ENCODE data around the gene TMED1.

TMED1 gene

GRCh38 chr19:10811391-10812111, 24.5 kb downstream of the TMED1 start:
- DNase-seq (ENCODE audit: low read depth in 3 of 3, low spot score in 1 of 3), result no peak

GRCh38 chr19:10809651-10810285, 26.2 kb downstream of the TMED1 start:
- no peak for DNase-seq (ENCODE audit: low read depth in 3 of 3, low spot score in 1 of 3)

GRCh38 chr19:10808937-10809649, 26.9 kb downstream of the TMED1 start:
- no peak for DNase-seq (ENCODE audit: low read depth in 3 of 3, low spot score in 1 of 3)

GRCh38 chr19:10805758-10806247, 30.2 kb downstream of the TMED1 start:
- no peak for DNase-seq (ENCODE audit: low read depth in 3 of 3, low spot score in 1 of 3)

- DNase-seq (ENCODE audit: low read depth in 3 of 3, low spot score in 1 of 3), result no peak
These were observed 30.8 kb downstream of the TMED1 start for GRCh38 chr19:10805065-10805757.

- DNase-seq (ENCODE audit: low read depth in 3 of 3, low spot score in 1 of 3), result no peak
These were observed 32.8 kb downstream of the TMED1 start for GRCh38 chr19:10803252-10803651.

GRCh38 chr19:10802479-10802878, 33.5 kb downstream of the TMED1 start:
- no peak for DNase-seq (ENCODE audit: low read depth in 3 of 3, low spot score in 1 of 3)

GRCh38 chr19:10800488-10800887, 35.5 kb downstream of the TMED1 start:
- DNase-seq (ENCODE audit: low read depth in 3 of 3, low spot score in 1 of 3), result no peak

- DNase-seq (ENCODE audit: low read depth in 3 of 3, low spot score in 1 of 3), result peak; percentile 58 to 72 (median 64)
These were observed 38.3 kb downstream of the TMED1 start for GRCh38 chr19:10797541-10798256.

GRCh38 chr19:10797078-10797477, 38.9 kb downstream of the TMED1 start:
- no peak for DNase-seq (ENCODE audit: low read depth in 3 of 3, low spot score in 1 of 3)

- DNase-seq (ENCODE audit: low read depth in 3 of 3, low spot score in 1 of 3), result no peak
These were observed 39.4 kb downstream of the TMED1 start for GRCh38 chr19:10796653-10797052.

- no peak for DNase-seq (ENCODE audit: low read depth in 3 of 3, low spot score in 1 of 3)
These were observed 46.1 kb downstream of the TMED1 start for GRCh38 chr19:10789866-10790265.

GRCh38 chr19:10788146-10788545, 47.9 kb downstream of the TMED1 start:
- no peak for DNase-seq (ENCODE audit: low read depth in 3 of 3, low spot score in 1 of 3)

- no peak for DNase-seq (ENCODE audit: low read depth in 3 of 3, low spot score in 1 of 3)
These were observed 51.8 kb downstream of the TMED1 start for GRCh38 chr19:10784257-10784656.

GRCh38 chr19:10782795-10783194, 53.2 kb downstream of the TMED1 start:
- no peak for DNase-seq (ENCODE audit: low read depth in 3 of 3, low spot score in 1 of 3)

Measured in stimulated activated CD4-positive, alpha-beta T cell treated with anti-CD3 and anti-CD28 coated beads, TNF-alpha, amount 100 ng/mL, for 1 hour (primary cell).